Stomach (tissue), 4 donors: ENCODE measurements around the gene NCAPD2.

Experiments
- EP300 ChIP-seq: sonication (generic); formaldehyde crosslinking; IDR thresholded peaks from one replicate; pipeline ENCODE4 v1.6.1; 2017; ENCODE audit warnings: antibody characterized with exemption
- POLR2A ChIP-seq, 4 donors: fragments of 450-650 bp; IDR thresholded peaks; one replicate each; pipeline ENCODE4 v1.6.1; 2016; ENCODE audit warnings: antibody characterized with exemption in 4 of 4, control low read depth in 2 of 4, mild to moderate bottlenecking in 1 of 4, moderate library complexity in 1 of 4
- TF ChIP-seq, protein P1 (sequence below), 7 experiments: fragments of 450-650 bp in 4 of 7; fragments of 200-600 bp in 3 of 7; sonication (generic) in 3 of 7; IDR thresholded peaks; one replicate each; pipeline ENCODE4 v1.5.1; 2016 to 2019; ENCODE audit warnings: antibody characterized with exemption in 7 of 7, control low read depth in 2 of 7, mild to moderate bottlenecking in 1 of 7

DNA sequence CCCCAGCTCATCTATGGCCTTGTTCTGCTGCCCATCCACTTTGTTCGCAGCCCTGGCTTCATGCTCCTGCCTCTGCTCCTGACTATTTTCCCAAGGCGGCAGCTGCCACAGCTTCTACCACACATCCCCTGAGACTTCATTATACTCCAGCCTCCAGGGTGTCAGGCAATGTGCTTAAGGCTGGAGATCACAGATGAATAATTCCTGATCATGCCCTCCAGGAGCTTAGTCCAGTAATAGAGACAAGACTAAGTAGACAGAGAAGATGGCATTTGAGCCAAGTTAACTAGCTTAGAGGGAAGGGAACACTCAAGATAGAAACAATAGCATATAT, 34.9 kb upstream of the NCAPD2 start:
- TF ChIP-seq, protein P1, sequence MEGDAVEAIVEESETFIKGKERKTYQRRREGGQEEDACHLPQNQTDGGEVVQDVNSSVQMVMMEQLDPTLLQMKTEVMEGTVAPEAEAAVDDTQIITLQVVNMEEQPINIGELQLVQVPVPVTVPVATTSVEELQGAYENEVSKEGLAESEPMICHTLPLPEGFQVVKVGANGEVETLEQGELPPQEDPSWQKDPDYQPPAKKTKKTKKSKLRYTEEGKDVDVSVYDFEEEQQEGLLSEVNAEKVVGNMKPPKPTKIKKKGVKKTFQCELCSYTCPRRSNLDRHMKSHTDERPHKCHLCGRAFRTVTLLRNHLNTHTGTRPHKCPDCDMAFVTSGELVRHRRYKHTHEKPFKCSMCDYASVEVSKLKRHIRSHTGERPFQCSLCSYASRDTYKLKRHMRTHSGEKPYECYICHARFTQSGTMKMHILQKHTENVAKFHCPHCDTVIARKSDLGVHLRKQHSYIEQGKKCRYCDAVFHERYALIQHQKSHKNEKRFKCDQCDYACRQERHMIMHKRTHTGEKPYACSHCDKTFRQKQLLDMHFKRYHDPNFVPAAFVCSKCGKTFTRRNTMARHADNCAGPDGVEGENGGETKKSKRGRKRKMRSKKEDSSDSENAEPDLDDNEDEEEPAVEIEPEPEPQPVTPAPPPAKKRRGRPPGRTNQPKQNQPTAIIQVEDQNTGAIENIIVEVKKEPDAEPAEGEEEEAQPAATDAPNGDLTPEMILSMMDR (IDR thresholded peaks at IDR 0.05), result no peak
- TF ChIP-seq POLR2A (IDR thresholded peaks at IDR 0.05), result no peak
- TF ChIP-seq EP300, result no peak
